Head of caudate nucleus (tissue), 42 donors: Measurements from ENCODE around the gene SPG21.
A peak's percentile ranks its signal among the peaks of the same experiment; 100 is the strongest.

ENCODE experiments used
- DNase-seq, 42 donors: peaks; one replicate each; pipeline versions ENCODE4 v3.0.0 to v3.0.0-alpha.2; 2020 to 2021; ENCODE audit warnings: mixed read lengths in 7 of 42
- intact Hi-C: fragments of 100-400 bp; cut with DNase I; formaldehyde crosslinking; loops from one replicate; pipeline ENCODE4 v1.15.0; 2022

SPG21 gene

DNA sequence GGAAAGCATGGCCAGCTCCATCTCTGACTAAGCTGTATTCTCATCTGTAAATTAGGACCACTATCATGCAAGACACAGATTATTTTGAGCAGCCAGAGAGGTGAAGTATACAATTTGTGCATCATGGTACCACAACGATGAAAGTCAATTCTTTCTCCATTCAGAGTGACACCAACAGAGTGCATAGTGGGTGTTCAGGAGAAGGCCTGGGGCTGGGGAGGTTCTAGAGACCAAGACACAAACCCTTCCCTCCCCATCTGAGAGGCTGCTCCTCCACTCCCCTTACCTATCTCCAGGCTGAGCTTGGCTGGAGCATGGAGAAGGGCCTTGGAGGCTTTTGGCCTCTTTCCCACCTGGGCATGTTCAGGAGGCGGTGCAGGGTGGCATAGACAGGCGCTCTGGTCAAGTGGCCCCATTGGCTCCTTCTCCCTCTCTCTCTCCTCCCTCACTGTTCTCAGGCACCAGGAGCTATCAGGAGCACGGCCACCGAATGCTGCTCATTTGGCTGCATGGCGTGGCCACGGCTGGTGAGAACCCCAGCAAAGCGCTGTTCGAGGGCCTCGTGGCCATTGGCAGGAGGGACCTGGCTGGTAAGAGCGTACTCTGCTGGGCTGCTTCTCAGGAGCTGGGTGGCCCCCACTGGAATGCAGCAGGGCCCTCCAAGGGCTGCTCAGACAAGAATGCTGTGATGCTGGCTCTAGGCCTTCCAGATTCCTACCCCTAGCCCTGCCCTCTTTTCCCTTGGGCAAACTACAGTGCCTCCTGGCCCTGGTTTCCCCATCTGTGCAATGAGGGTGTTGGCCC, 40.1 kb downstream of the SPG21 start:
- intact Hi-C loops, result no loop called here

DNA sequence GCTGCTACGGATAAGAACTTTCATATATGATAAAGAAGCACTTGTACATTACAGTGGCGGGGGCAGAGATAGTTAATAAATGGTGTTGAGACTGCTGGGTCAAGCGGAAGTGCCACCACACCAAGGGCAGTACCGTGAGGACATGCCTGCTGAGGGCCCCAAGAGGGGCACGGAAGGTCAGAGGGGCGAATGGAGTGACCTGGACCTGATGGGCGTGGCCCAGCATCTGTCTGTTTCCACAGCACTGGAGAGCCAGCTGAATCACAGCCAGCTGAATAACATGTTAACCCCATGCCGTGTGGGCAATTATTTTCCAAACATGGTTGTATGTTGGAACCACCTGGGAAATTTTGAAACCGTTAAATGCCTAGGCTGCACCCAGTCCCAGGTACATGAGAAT, 40.8 kb downstream of the SPG21 start:
- no peak for DNase-seq
- intact Hi-C loops, result no loop called here

More for the DNA sequence above, 40.1 kb downstream of the SPG21 start:
- no peak for DNase-seq

DNA sequence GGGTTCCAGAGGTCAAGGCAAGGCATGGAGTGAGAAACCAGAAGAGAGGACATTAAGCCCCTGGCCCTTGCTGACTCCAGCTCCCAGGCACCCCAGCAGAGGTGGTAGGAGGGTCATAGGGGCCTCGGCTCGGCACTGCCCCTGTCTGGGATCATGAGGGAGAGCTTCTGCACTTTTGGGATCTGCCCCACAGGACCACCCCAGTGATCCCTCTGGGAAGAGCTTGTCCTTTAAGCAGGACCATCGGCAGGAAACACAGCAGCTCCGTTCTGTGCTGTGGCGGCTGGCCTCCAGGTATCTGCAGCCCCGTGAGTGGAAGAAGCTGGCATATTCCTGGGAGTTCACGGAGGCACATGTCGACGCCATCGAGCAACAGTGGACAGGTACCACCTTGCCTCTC, 42.5 kb downstream of the SPG21 start:
- intact Hi-C loops, result no loop called here
- DNase-seq, result peak in 1 of 42 donors; percentile 31

DNA sequence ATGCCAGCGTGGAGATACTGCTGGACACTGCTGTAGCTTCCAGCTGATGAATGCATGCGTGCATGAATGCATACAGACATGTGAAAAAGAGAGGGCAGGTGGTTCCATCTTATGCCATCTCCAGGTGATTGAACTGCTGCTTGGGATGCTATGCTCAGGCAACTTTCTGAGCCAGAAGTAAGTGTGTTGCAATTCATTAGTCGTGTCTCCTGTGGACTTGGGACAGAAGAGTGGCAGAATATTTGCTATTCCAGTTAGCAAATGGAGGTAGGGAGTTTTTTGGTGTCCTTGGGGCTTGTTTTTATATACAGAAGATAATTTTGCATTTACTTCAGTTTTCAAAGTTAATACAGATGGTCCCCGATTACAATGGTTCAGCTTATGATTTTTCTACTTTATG, 44.8 kb downstream of the SPG21 start:
- intact Hi-C loops, result no loop called here
- DNase-seq, result peak in 1 of 42 donors; percentile 14

DNA sequence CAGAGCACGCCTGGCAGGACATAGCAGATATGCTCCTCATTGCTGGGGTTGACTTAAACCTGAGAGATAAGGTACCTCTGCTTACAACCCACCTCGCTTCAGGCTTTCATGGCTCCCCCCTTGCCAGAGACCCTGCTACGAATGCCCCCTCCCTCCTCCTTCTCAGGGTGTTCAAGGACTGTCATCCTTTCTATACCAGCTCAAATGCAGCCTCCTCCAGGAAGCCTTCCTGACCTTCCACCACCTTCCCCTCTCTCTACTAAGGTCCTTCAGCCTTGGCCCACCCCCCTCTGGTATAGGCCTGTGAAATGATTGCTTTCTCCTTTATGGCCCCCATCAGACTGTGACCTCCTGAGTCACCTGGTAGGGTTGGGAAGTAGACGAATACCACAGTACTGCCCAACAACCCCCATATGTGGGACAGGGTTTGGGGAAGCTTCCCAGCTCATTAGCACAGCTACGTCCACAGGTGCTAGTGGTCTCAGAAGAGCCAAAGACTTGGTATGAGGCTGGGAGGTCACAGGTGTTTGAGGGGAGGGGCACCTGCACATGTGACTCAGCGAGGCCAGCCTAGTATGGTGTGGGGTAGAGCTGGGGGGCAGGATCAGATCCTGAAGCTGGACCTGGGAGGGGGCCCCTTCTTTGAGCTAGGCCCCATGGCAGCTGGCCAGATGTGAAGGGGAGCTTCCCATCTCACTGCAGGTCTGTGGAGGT, 46.0 kb downstream of the SPG21 start:
- intact Hi-C loops, result no loop called here
- DNase-seq, result peak in 1 of 42 donors; percentile 22

DNA sequence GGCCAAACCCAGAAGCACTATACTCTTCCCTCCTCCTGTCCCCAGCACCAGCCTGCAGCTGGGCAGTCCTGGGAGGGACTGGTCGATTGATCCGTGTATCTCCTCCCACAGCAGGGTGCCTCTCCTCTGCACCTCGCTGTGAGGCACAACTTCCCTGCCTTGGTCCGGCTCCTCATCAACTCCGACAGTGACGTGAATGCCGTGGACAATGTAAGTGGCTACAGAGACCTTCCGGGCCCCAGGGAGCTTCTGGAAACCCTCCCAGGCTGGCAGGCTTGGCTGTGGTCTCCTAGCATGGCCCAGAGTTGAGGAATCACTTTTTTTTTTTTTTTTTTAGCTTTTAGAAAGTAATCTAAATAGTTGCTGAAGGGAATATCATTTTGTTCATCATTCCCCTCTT, 47.4 kb downstream of the SPG21 start:
- intact Hi-C loops, result no loop called here
- peak in 1 of 42 donors; percentile 33 for DNase-seq

DNA sequence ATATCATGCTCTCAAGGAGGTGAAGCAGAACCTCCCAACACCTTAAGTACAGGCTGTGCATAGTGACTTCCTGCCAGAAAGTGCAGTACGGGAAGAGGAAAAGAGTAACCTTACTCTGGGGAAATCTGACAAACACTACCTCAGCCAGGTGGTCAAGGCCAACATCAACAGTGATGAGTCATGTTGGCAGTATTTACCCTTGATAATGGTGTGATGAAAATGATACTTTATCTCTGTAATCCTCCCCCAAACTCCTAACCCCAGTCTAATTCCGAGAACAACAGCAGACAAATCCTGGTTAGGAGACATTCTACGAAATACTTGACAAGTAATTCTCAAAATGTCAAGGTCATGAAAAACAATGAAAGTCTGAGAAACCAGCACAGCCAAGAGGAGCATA, 51.5 kb downstream of the SPG21 start:
- DNase-seq, result peak in 1 of 42 donors; percentile 7
- intact Hi-C loops, result no loop called here

DNA sequence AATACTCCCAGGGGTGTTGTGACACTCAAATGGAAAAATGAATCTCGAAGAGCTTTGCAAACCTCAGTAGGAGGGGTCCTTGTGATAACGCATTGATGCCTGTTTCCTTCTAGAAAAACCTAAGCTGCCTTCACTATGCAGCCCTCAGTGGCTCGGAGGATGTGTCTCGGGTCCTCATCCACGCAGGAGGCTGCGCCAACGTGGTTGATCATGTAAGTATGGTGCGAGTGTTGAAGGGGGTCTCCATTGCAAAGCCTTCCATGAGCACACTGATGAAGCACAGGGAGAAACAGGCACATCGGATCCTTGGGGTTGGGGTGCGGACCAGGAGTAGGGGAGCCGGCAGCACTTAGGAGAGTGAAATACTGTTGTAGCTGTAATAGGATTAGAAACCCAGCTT, 55.7 kb downstream of the SPG21 start:
- DNase-seq, result peak in 4 of 42 donors; percentile 6 to 21 (median 12)
- intact Hi-C loops, result no loop called here

DNA sequence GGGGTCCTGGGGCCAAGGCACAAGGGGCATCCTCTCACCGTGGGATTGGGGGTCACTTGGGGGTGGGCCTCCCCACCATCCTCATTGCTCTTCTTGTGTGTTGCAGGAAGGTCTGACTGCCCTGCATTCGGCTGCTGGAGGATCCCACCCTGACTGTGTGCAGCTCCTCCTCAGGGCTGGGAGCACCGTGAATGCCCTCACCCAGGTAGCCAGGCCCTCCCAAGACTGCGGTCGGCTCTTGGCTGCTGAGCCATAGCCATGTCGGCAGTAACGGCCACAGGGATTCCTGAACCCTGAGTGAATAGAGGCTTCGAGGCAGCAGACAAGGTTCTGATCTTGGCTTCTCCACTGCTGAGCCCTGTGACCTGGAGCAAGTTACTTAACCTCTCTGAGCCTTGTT, 58.3 kb downstream of the SPG21 start:
- intact Hi-C loops, result no loop called here
- peak in 4 of 42 donors; percentile 9 to 32 (median 19) for DNase-seq

DNA sequence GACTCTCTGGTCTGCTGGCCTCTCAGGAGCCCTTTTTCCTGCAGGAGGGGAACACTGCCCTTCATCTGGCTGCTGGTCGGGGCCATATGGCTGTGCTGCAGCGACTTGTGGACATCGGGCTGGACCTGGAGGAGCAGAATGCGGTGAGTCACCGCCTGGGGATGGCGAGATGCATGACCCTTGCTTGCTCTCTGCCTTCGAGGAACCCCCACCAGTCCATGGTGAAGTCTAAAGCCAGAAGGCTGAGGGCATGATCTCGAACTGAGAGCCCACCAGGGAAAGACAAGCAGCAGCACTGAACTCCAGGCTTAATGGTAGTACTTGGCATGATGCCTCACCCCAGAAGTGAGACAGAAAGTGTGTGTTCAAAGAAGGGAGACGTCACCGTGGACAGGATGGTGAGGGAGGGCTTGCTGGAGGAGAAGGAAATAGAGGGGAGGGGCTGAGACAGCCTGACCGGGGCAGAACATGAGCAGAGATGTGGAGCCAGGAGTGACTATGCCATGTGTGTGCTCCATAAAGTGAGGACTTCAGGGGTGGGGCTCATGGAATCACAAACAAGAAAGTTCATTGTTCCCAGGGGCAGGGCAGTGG, 58.8 kb downstream of the SPG21 start:
- peak in 4 of 42 donors; percentile 2 to 34 (median 20) for DNase-seq
- intact Hi-C loops, result no loop called here

DNA sequence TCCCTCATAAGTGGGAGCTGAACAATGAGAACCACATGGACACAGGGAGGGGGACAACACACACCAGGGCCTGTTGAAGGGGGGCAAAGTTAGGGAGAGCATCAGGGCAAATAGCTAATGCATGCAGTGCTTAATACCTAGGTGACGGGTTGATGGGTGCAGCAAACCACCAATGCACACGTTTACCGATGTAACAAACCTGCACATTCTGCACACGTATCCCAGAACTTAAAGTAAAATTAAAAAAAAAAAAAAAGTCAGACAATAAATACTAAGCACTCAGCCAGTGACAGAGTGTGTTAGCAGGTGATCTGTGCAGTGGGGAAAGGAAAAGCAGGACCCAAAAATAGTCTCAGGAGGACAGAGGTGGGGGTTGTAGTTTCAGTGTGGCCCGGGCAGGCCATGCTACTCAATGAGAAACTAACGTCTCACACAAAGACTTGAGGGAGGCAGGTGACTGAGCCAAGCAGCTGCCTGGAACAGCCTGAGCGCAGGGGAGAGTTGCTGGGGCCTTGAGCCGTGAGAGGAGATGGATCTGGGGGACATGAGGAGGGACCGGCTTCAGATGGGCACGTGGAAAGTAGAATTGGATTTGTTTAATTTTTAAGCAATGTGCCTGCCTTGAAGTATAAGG, 59.6 kb downstream of the SPG21 start:
- intact Hi-C loops, result no loop called here
- DNase-seq, result peak in 4 of 42 donors; percentile 3 to 29 (median 8)

DNA sequence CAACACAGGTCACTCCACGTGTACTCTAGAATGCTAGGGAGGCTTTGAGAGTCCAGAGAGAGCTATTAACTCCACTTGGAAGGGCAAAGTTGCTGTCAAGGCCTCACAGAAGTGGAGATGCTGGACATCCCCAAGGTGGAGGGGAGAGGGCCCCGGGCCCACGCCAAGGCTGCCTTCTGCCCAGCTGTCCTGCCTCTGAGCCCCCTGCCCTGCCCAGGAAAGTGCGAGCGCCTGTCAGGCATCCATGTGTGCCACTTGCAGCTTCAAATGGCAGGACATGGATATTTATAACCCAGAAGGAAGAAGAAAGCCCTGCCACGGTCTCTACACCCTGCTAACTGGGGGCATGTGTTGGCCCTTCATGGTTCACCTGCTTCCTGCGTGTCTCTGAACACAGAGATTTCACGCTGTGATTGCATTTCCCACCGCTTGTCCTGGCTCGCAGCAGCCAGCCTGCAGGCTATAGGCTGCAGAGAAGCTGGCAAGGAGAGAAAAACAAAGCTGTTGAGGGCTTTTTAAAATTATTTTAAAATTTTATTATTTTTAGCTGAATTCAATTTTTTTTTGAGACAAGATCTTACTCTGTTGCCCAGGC, 61.0 kb downstream of the SPG21 start:
- DNase-seq, result peak in 3 of 42 donors; percentile 9 to 30 (median 29)
- intact Hi-C loops, result no loop called here

DNA sequence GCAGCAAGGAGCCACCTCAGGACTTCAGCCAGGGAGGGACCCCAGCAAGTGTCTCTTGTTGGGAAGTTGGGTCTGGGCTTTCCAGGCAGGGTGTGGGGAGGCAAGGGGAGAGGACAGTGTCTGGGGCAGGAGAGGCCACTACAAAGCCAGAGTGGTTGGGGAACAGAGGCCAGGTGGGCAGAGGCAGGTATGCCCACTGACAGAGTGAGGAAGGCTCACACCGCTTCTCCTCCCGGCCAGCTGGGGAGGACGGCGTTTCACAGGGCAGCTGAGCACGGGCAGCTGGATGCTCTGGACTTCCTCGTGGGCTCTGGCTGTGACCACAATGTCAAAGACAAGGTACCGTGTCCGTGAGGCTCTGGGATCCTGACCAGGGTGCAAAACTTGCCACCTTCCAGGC, 63.1 kb downstream of the SPG21 start:
- intact Hi-C loops, result no loop called here
- peak in 1 of 42 donors; percentile 9 for DNase-seq

DNA sequence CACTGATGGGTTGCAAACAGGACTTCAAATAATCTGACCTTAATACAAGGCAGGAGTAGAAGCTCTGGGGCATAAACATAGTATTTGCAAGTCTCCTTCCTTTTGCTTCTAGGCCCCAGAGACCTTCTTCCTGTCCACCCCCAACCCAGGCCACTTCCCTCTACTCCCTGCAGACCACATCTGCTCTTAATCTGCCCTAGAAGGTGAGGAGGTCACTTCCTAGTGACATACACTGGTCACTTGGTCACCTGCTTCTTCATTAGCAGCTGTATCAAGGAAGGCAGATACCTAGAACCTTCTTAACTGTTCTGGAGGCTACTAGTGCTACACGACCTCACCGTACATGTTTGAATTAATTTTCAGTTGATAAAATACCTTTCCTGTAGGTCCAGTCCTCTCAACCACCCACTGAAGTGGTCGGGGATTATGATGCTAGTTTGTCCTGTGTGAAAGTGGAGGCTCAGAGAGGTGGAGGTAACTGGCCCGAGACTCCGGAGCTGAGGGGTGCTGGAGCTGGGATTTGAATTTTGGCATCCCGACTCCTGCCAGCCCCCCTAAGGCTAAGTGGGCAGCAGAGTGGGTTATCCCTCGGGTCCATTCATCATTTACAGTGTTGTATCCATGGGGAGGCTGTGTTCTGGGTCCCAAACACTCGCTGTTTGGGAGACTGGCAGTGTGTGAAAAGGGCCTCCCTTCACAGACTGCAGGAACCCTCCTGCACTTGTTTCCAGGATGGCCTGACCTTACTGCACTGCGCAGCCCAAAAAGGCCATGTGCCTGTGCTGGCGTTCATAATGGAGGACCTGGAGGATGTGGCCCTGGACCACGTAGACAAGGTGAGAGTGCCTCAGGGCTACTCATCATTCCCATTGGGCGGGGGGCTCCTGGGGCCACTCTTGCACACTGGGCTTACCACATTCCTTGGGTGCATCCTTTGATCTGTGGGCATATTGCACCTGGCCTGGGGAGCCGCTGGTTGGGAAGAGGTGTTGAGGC, 64.1 kb downstream of the SPG21 start:
- intact Hi-C loops, result no loop called here
- peak in 1 of 42 donors; percentile 6 for DNase-seq

DNA sequence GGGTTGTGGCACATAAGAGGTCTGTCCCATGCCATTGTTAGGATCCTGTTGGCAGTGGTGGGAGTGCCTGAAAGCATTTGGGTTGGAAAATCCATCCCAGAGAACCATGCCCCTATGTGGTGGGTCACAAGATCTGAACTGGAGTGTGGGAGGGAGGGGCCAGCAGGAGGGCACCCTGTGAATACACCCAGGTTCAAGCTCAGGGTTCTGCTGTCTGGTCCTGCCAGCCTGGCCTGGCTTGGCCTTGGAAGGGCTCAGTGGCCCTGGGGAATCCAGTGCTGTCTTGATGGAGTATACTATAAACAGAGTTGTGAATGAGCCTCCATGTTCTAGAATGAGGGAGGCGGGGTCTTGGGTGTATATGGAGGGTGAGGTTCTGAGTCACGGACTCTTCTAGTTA, 66.2 kb downstream of the SPG21 start:
- DNase-seq, result no peak
- intact Hi-C loops, result no loop called here

DNA sequence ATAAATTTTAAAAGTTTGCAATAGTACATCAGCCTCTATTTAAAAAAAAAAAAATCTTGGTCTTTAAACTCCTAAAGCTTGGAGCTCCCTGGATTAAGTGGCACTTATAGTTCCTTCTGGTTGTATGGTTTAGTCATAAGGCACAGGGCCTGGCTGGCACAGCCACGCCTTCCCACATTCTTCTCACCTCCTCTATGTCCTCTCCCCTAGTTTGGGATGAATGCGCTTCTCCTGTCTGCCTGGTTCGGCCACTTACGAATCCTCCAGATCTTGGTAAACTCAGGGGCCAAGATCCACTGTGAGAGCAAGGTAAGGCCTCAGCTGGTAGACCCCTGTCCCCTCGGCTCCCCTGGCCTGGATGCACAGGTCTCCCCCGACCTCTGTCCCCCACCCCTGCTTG, 68.0 kb downstream of the SPG21 start:
- peak in 1 of 42 donors; percentile 23 for DNase-seq
- intact Hi-C loops, result no loop called here

DNA sequence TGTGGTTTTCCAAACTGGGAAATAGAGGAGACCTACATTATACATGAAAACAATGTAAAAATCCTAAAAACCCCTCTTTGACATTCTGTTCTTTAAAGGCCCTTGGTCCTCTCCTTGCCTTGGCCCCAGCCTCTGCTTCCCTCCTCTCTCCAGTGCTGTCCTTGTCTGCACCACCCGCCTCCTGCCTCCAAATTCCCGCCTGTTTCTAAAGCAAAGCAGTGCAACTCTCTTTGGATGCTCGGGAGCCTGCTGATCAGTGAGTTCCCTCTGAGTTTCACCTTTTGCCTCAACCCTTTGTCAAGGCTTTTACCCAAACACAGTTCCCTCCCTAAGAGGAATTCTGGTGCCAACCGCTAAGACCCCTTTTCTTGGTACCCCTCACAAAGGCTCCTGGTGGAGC, 70.0 kb downstream of the SPG21 start:
- intact Hi-C loops, result no loop called here
- DNase-seq, result no peak

DNA sequence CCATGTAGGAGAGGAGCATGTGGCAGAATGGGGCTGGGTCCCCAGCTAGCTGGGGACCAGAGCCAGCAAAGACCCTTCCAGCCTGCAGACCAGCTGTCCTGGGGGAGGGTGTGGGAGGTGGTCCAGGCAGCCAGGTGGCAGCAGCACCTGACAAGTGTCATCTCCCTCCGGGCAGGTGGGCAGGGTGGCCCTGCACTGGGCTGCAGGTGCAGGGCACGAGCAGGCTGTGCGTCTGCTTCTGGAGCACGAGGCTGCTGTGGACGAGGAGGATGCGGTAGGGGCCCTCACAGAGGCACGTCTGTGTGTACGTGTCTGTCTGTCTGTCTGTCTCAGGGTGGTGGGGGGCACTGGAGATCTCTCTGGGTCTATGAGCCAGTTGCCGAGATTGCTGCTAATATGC, 72.5 kb downstream of the SPG21 start:
- intact Hi-C loops, result no loop called here
- peak in 1 of 42 donors; percentile 7 for DNase-seq
